Esophagus muscularis mucosa (tissue), 4 donors: ENCODE results near the gene NKAIN2. TPM values are rescaled to one million over a fixed set of nuclear protein-coding genes. Genes with fewer than 3 reads are reported as not detected.

ENCODE experiments used
- DNase-seq: peaks from one replicate; pipeline ENCODE4 v3.0.0-alpha.2; 2017; ENCODE audit errors: extremely low spot score
- H3K27ac ChIP-seq, 4 donors: fragments of 200-600 bp; sonication (generic); replicated peaks in 1 of 4; 1 replicate in 3 of 4; 2 replicates in 1 of 4; pipeline ENCODE4 v1.5.1; 2016 to 2019; ENCODE audit warnings: mild to moderate bottlenecking in 1 of 4
- H3K27me3 ChIP-seq, 4 donors: fragments of 200-600 bp; sonication (generic); one replicate each; pipeline versions ENCODE4 v1.5.1 to v1.6.0; 2016 to 2019
- H3K36me3 ChIP-seq, 4 donors: fragments of 200-600 bp; sonication (generic); one replicate each; pipeline ENCODE4 v1.5.1; 2016 to 2019
- H3K4me1 ChIP-seq, 4 donors: fragments of 200-600 bp; sonication (generic); one replicate each; pipeline ENCODE4 v1.5.1; 2016 to 2019
- H3K4me3 ChIP-seq, 4 donors: fragments of 200-600 bp; sonication (generic); 1 replicate in 2 of 4; 2 replicates in 2 of 4; pipeline ENCODE4 v1.5.1; 2016 to 2019; ENCODE audit warnings: mild to moderate bottlenecking in 4 of 4, moderate library complexity in 1 of 4
- H3K9me3 ChIP-seq, 4 donors: fragments of 200-600 bp; sonication (generic); 1 replicate in 3 of 4; 2 replicates in 1 of 4; pipeline ENCODE4 v1.5.1; 2016 to 2019
- CTCF ChIP-seq, 3 experiments: fragments of 200-600 bp in 2 of 3; fragments of 450-650 bp in 1 of 3; sonication (generic) in 2 of 3; IDR thresholded peaks; one replicate each; pipeline ENCODE4 v1.5.1; 2017 to 2019; ENCODE audit warnings: antibody characterized with exemption in 3 of 3, mild to moderate bottlenecking in 2 of 3, moderate library complexity in 1 of 3
- EP300 ChIP-seq: sonication (generic); formaldehyde crosslinking; IDR thresholded peaks from one replicate; pipeline ENCODE4 v1.6.1; 2017; ENCODE audit warnings: antibody characterized with exemption
- POLR2A ChIP-seq: fragments of 450-650 bp; IDR thresholded peaks from one replicate; pipeline ENCODE4 v1.6.1; 2017; ENCODE audit warnings: antibody characterized with exemption, moderate library complexity, mild to moderate bottlenecking, low read depth
- POLR2AphosphoS5 ChIP-seq, 2 donors: sonication (generic); formaldehyde crosslinking; IDR thresholded peaks; one replicate each; pipeline ENCODE4 v1.6.1; 2017; ENCODE audit warnings: antibody characterized with exemption in 2 of 2
- WGBS: methylation state at CpG from one replicate; pipeline ENCODE4 v1.1.5; 2018; 5-methylcytosine and 5-hydroxymethylcytosine counted together
- intact Hi-C: fragments of 100-400 bp; cut with DNase I; formaldehyde crosslinking; loops from one replicate; pipeline ENCODE4 v1.15.1; 2023
- total RNA-seq, 4 donors: library from RNA; depleted of rRNA; stranded (reverse); fragments of >200 nt; gene quantifications; one replicate each; pipeline versions ENCODE4 v1.1.0 to v1.2.1, GENCODE V29; 2016

Gene NKAIN2
- total RNA-seq, 4 donors from 2014 or later, result 0.11 to 0.66 (median 0.13) TPM; not detected in 1

- intact Hi-C loops, result no loop called here
- Histone ChIP-seq H3K27ac (no peak overlapping the region), H3K36me3 (no peaks in the 10 kb centered on the region), H3K4me3 (no peak overlapping the region), H3K27me3 (no peaks in the 10 kb centered on the region), H3K9me3 (no peaks in the 10 kb centered on the region), H3K4me1 (peaks cover 0 to 8% (median 0%) of the 10 kb centered on the region in 4 donors)
- no peak for DNase-seq
- TF ChIP-seq POLR2AphosphoS5 (IDR thresholded peaks at IDR 0.05), result no peak
- TF ChIP-seq POLR2A, result no peak
- TF ChIP-seq EP300, result no peak
- no peak for TF ChIP-seq CTCF (IDR thresholded peaks at IDR 0.05)
- WGBS, result 93% methylated on average over 8 of the region's 8 CpGs
Observed at GRCh38 chr6:124658053-124658452, 854.4 kb downstream of the NKAIN2 start.

- TF ChIP-seq EP300 (no peak), POLR2AphosphoS5 (IDR thresholded peaks at IDR 0.05) (no peak), POLR2A (no peak), CTCF (IDR thresholded peaks at IDR 0.05) (no peak)
- Histone ChIP-seq H3K4me1 (peaks cover 0 to 8% (median 0%) of the 10 kb centered on the region in 4 donors), H3K36me3 (no peaks in the 10 kb centered on the region), H3K27ac (no peak overlapping the region), H3K9me3 (no peaks in the 10 kb centered on the region), H3K4me3 (no peak overlapping the region), H3K27me3 (no peaks in the 10 kb centered on the region)
- intact Hi-C loops, result no loop called here
- no peak for DNase-seq
- 93% methylated on average over 1 of the region's 1 CpG for WGBS
Observed at GRCh38 chr6:124659427-124659826, 855.8 kb downstream of the NKAIN2 start.

GRCh38 chr6:124660185-124660584, 856.5 kb downstream of the NKAIN2 start:
- 61% methylated on average over 2 of the region's 2 CpGs for WGBS
- TF ChIP-seq POLR2AphosphoS5 (IDR thresholded peaks at IDR 0.05), result no peak
- no peak for TF ChIP-seq EP300
- TF ChIP-seq CTCF (IDR thresholded peaks at IDR 0.05), result no peak
- TF ChIP-seq POLR2A, result no peak
- intact Hi-C loops, result no loop called here
- no peak for DNase-seq
- Histone ChIP-seq H3K27me3 (no peaks in the 10 kb centered on the region), H3K4me3 (no peak overlapping the region), H3K36me3 (no peaks in the 10 kb centered on the region), H3K4me1 (peaks cover 0 to 8% (median 0%) of the 10 kb centered on the region in 4 donors), H3K9me3 (no peaks in the 10 kb centered on the region), H3K27ac (no peak overlapping the region)

GRCh38 chr6:124661097-124661661, 857.5 kb downstream of the NKAIN2 start:
- Histone ChIP-seq H3K36me3 (no peaks in the 10 kb centered on the region), H3K9me3 (no peaks in the 10 kb centered on the region), H3K4me1 (peaks cover 0 to 8% (median 0%) of the 10 kb centered on the region in 4 donors), H3K27me3 (no peaks in the 10 kb centered on the region), H3K4me3 (no peak overlapping the region), H3K27ac (no peak overlapping the region)
- DNase-seq, result no peak
- 36% methylated on average over 5 of the region's 5 CpGs for WGBS
- intact Hi-C loops, result no loop called here
- no peak for TF ChIP-seq EP300
- no peak for TF ChIP-seq CTCF (IDR thresholded peaks at IDR 0.05)
- no peak for TF ChIP-seq POLR2A
- TF ChIP-seq POLR2AphosphoS5 (IDR thresholded peaks at IDR 0.05), result no peak

GRCh38 chr6:124668028-124668427, 864.4 kb downstream of the NKAIN2 start:
- 94% methylated on average over 5 of the region's 5 CpGs for WGBS

More at GRCh38 chr6:124668028-124668427, 864.4 kb downstream of the NKAIN2 start:
- H3K27ac ChIP-seq, result no peak overlapping the region
- intact Hi-C loops, result no loop called here
- TF ChIP-seq POLR2AphosphoS5 (IDR thresholded peaks at IDR 0.05) (no peak), POLR2A (no peak), EP300 (no peak), CTCF (IDR thresholded peaks at IDR 0.05) (no peak)
- H3K4me1 ChIP-seq, result no peaks in the 10 kb centered on the region
- H3K27me3 ChIP-seq, result no peaks in the 10 kb centered on the region
- no peaks in the 10 kb centered on the region for H3K36me3 ChIP-seq
- DNase-seq, result no peak
- H3K4me3 ChIP-seq, result no peak overlapping the region
- no peaks in the 10 kb centered on the region for H3K9me3 ChIP-seq
